ENCODE measurements around the gene CRYL1.
"Not testable (repeated sequence)": the region's sequence is repeated elsewhere in the genome, so short reads cannot be mapped to it uniquely, and the experiment has no call there.

Gene CRYL1

DNA sequence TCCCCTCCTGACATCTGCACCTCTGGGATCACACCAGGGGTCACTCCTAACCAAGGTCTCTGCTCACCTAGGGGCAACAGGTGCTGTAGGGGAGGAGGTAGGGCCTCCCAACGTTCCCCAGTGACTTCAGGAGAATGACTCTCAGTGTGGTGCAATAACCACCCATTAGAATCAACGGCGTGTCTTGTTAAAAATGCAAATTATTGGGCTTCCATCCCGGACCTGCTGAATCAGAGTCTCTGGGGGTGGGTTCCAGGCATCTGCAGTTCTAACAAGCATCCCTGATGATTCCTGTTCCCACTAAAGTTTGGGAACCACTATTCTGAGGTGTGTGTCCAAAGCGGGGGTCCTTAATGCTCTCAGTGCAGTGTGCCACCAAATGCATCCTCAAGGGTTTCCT is 84.6 kb downstream of the CRYL1 start:
- Histone ChIP-seq H3K36me3 (ENCODE audit: control insufficient read depth, insufficient read depth, low read length) (no peaks in the 10 kb centered on the region), H3K4me1 (ENCODE audit: control insufficient read depth, insufficient read depth, low read length) (peaks cover 6% of the 10 kb centered on the region), H3K9ac (ENCODE audit: low read length) (no peak overlapping the region), H3K27me3 (ENCODE audit: control insufficient read depth, insufficient read depth, low read length) (no peaks in the 10 kb centered on the region), H3K9me3 (ENCODE audit: control insufficient read depth, low read length) (no peaks in the 10 kb centered on the region), H3K4me3 (ENCODE audit: low read length) (no peak overlapping the region)

DNA sequence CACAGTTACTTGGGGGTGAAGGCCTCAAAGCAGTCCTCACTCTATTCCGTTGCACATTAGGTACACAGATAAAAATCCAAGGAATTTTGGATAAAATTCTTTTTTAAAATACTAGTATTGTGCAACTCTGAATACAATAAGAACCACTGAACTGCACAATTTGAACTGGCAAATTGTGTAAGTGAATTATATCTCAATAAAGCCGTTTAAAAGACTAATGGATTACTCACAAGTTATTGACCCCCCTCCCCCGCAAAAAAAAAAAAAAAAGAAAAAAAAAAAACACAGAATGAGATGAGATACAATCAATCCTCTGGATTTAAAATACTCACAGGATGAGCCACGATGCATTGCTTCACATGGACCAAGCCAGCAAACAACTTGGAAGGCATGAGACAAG is 86.4 kb downstream of the CRYL1 start:
- no peak overlapping the region for H3K9ac ChIP-seq (ENCODE audit: low read length)
- H3K36me3 ChIP-seq (ENCODE audit: control insufficient read depth, insufficient read depth, low read length), result no peaks in the 10 kb centered on the region
- peaks cover 6% of the 10 kb centered on the region for H3K4me1 ChIP-seq (ENCODE audit: control insufficient read depth, insufficient read depth, low read length)
- no peaks in the 10 kb centered on the region for H3K9me3 ChIP-seq (ENCODE audit: control insufficient read depth, low read length)
- no peaks in the 10 kb centered on the region for H3K27me3 ChIP-seq (ENCODE audit: control insufficient read depth, insufficient read depth, low read length)
- no peak overlapping the region for H3K4me3 ChIP-seq (ENCODE audit: low read length)

DNA sequence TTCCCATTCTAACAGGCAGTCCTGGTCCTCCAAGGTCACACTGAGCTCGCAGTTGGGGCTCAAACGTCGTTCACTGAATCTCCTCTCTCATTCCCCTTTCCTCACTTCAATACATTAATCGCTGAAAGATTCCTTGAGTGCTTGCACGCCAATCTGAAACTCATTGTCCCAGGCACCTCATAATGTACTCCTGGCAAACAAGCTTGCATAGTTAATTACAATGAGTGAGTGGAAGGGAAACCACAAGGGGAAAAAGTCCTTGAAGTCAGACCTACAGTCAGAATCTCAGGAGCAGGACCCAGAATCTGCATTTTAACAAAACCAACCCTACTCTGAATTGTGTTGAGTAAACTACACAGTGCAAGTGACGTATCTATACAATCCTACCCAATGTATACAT is 86.9 kb downstream of the CRYL1 start:
- H3K9ac ChIP-seq (ENCODE audit: low read length), result no peak overlapping the region
- H3K27me3 ChIP-seq (ENCODE audit: control insufficient read depth, insufficient read depth, low read length), result no peaks in the 10 kb centered on the region
- H3K4me3 ChIP-seq (ENCODE audit: low read length), result no peak overlapping the region
- no peaks in the 10 kb centered on the region for H3K36me3 ChIP-seq (ENCODE audit: control insufficient read depth, insufficient read depth, low read length)
- H3K9me3 ChIP-seq (ENCODE audit: control insufficient read depth, low read length), result no peaks in the 10 kb centered on the region
- peaks cover 6% of the 10 kb centered on the region for H3K4me1 ChIP-seq (ENCODE audit: control insufficient read depth, insufficient read depth, low read length)

DNA sequence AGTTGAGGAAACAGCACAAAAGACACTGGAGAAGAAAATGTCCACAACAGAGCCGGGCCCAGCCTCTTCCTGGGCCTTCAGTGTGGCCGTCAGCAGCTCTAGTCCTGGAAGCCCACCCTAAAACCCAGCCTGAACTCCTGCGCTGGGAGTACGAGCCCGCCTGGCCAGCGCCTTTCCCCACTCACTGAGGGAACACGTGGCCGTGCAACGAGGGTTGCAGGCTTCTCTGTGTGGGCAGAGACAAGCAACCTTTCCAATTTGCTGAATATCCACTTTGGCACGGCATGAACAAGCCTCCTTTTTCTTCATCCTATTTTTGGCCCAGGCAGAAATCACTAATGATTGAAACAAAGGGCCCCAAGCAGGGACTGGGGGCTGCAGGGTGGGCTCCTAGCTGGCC is 89.2 kb downstream of the CRYL1 start:
- Histone ChIP-seq H3K9me3 (ENCODE audit: control insufficient read depth, low read length) (no peaks in the 10 kb centered on the region), H3K4me1 (ENCODE audit: control insufficient read depth, insufficient read depth, low read length) (peaks cover 6% of the 10 kb centered on the region), H3K36me3 (ENCODE audit: control insufficient read depth, insufficient read depth, low read length) (no peaks in the 10 kb centered on the region), H3K9ac (ENCODE audit: low read length) (no peak overlapping the region), H3K4me3 (ENCODE audit: low read length) (no peak overlapping the region), H3K27me3 (ENCODE audit: control insufficient read depth, insufficient read depth, low read length) (no peaks in the 10 kb centered on the region)

DNA sequence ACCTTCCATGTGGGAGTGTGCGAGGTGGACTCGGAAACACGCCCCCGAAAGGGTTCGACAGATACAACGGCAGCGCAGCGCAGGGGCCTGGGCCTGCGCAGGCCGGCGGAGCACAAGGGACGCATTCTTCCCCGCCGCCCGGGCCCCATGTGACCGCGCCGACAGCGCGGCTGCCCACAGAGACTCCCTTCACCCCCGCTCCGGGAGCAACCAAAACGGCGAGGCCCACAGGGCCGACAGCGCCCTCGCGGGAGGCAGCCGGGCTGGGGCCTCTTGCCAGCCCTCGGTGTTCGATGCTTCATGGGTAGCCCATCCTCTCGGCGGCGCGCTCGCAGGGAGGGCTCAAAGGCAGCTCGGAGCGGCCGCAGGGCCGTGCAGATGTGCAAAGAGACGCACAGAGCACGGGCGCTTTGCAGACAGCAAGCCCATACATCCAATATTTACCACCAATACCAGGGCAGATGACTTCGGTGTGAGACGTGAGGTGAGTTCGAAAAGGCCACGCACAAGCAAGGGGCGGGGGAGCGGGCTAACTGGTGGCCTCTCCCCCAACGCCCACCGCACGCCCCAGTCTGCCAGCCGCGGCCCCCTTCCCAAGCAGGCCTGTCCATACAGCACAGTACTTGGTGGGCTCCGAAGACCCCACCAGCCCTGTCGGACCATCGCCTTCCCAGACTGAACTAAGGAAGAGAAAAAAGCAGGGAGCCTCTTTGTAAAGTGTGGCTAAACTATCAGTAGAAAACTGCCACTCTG is 89.9 kb downstream of the CRYL1 start:
- Histone ChIP-seq H3K9me3 (ENCODE audit: control insufficient read depth, low read length) (no peaks in the 10 kb centered on the region), H3K4me3 (ENCODE audit: low read length) (no peak overlapping the region), H3K4me1 (ENCODE audit: control insufficient read depth, insufficient read depth, low read length) (peaks cover 6% of the 10 kb centered on the region), H3K9ac (ENCODE audit: low read length) (no peak overlapping the region), H3K27me3 (ENCODE audit: control insufficient read depth, insufficient read depth, low read length) (no peaks in the 10 kb centered on the region), H3K36me3 (ENCODE audit: control insufficient read depth, insufficient read depth, low read length) (no peaks in the 10 kb centered on the region)

DNA sequence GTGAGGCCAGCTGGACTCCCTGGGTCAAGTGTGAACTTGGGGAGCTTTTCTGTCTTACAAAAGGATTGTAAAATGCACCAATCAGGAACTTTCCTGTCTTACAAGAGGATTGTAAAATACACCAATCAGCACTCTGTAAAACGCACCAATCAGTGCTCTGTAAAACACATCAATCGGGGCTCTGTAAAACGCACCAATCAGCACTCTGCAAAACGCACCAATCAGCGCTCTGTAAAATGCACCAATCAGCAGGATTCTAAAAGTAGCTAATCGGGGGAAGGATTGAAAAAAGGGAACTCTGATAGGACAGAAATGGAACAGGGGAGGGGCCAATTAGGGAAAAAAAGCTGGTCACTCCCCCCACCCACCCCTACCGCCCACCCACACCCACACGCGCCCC is 91.4 kb downstream of the CRYL1 start:
- H3K4me1 ChIP-seq (ENCODE audit: control insufficient read depth, insufficient read depth, low read length); H3K36me3 ChIP-seq (ENCODE audit: control insufficient read depth, insufficient read depth, low read length); H3K27me3 ChIP-seq (ENCODE audit: control insufficient read depth, insufficient read depth, low read length); H3K9me3 ChIP-seq (ENCODE audit: control insufficient read depth, low read length); H3K9ac ChIP-seq (ENCODE audit: low read length); H3K4me3 ChIP-seq (ENCODE audit: low read length): not testable (repeated sequence)

DNA sequence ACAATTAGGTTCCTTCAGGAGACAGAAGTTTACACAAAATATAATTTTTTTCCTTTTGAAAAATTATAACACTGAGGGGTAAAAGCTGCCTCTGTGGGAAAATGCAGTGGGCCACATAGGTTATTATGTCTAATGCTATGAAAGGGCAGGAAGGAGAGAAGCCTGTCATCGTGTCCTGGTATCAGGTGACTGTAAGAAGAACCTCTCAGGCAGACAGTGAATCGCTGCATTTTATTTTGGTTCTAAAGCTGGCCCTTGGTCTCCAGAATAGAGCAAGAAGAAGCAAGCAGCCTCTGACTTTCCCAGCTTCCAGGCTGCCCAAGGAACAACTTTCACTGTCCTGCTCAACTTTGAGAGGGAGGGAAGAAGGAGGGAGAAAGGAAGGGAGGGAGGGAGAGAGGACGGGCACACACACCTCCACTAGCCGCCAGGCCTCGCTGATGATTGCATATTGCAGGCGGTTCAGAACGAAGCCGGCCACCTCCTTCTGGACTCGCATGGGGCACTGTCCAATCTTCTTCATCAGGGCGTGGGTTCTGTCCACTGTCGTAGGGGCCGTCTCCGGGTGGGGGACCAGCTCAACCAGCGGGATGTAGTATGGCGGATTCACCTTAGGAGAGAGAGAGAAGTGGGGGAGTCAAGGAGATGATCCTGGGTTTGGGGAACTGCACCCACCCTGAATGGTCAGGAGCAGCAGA is 93.8 kb downstream of the CRYL1 start:
- Histone ChIP-seq H3K4me1 (ENCODE audit: control insufficient read depth, insufficient read depth, low read length) (no peaks in the 10 kb centered on the region), H3K4me3 (ENCODE audit: low read length) (no peak overlapping the region), H3K9ac (ENCODE audit: low read length) (no peak overlapping the region), H3K9me3 (ENCODE audit: control insufficient read depth, low read length) (no peaks in the 10 kb centered on the region), H3K36me3 (ENCODE audit: control insufficient read depth, insufficient read depth, low read length) (peaks cover 3% of the 10 kb centered on the region), H3K27me3 (ENCODE audit: control insufficient read depth, insufficient read depth, low read length) (no peaks in the 10 kb centered on the region)

DNA sequence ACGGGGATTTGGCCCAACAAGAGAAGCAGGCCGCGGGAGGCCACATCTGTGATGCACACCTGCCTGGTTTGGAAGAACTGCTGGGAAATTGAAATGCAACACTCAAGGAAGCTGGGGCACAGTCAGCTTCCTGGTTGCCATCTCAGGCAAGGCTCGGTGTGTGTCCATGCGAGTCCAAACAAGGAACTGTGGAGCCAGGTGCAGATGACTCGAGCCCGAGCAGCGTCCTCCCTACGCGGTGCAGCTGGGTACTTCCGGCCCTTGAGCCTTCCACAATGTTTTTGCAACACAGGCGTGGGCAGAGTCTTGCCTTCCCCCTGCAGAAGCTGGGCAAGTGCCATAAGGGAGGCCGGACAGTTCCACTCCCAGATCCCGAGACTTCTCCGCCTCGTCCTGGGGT is 94.6 kb downstream of the CRYL1 start:
- Histone ChIP-seq H3K4me3 (ENCODE audit: low read length) (no peak overlapping the region), H3K9ac (ENCODE audit: low read length) (no peak overlapping the region), H3K4me1 (ENCODE audit: control insufficient read depth, insufficient read depth, low read length) (no peaks in the 10 kb centered on the region), H3K36me3 (ENCODE audit: control insufficient read depth, insufficient read depth, low read length) (peaks cover 3% of the 10 kb centered on the region), H3K27me3 (ENCODE audit: control insufficient read depth, insufficient read depth, low read length) (no peaks in the 10 kb centered on the region), H3K9me3 (ENCODE audit: control insufficient read depth, low read length) (no peaks in the 10 kb centered on the region)

DNA sequence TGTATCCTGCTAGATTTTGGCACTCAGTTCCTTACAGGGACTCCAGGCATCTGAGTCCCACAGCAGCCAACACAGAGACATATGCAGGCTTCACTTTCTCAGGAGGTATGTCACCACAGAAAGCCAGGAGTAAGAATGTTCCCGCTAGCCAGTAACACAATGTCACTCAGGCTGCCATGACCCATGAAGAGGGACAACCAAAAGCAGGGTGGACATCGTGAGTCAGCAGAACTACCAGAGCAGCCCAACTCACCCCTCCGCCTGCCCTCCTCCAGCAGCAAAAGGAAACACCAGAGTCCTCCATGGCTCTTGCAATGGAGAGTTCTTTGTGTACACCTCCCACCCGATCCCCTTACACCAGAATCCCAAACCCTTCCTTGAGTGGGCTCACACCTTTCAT is 95.4 kb downstream of the CRYL1 start:
- H3K4me1 ChIP-seq (ENCODE audit: control insufficient read depth, insufficient read depth, low read length), result no peaks in the 10 kb centered on the region
- no peak overlapping the region for H3K9ac ChIP-seq (ENCODE audit: low read length)
- no peak overlapping the region for H3K4me3 ChIP-seq (ENCODE audit: low read length)
- no peaks in the 10 kb centered on the region for H3K27me3 ChIP-seq (ENCODE audit: control insufficient read depth, insufficient read depth, low read length)
- no peaks in the 10 kb centered on the region for H3K9me3 ChIP-seq (ENCODE audit: control insufficient read depth, low read length)
- H3K36me3 ChIP-seq (ENCODE audit: control insufficient read depth, insufficient read depth, low read length), result peaks cover 3% of the 10 kb centered on the region

DNA sequence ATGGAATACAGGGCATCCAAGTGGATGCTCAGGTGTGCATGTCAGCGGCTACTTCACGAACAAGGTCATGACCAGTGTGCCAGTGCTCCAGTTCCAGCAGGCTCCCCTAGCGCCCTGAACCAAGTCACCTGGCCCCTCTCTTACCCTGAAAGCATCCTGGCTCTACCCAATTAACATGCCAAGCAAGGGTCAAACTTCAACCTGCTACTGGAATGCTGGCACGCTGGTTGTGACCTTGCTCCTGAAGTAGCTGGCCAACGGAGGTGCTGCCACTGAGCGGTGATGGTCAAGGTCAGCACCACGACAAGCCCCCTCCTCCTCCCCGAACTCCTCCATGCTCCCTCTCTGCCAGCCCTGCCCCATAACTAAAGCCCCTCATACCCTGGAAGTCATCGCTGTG is 96.0 kb downstream of the CRYL1 start:
- Histone ChIP-seq H3K27me3 (ENCODE audit: control insufficient read depth, insufficient read depth, low read length) (no peaks in the 10 kb centered on the region), H3K4me3 (ENCODE audit: low read length) (no peak overlapping the region), H3K36me3 (ENCODE audit: control insufficient read depth, insufficient read depth, low read length) (peaks cover 3% of the 10 kb centered on the region), H3K4me1 (ENCODE audit: control insufficient read depth, insufficient read depth, low read length) (no peaks in the 10 kb centered on the region), H3K9ac (ENCODE audit: low read length) (no peak overlapping the region), H3K9me3 (ENCODE audit: control insufficient read depth, low read length) (no peaks in the 10 kb centered on the region)

DNA sequence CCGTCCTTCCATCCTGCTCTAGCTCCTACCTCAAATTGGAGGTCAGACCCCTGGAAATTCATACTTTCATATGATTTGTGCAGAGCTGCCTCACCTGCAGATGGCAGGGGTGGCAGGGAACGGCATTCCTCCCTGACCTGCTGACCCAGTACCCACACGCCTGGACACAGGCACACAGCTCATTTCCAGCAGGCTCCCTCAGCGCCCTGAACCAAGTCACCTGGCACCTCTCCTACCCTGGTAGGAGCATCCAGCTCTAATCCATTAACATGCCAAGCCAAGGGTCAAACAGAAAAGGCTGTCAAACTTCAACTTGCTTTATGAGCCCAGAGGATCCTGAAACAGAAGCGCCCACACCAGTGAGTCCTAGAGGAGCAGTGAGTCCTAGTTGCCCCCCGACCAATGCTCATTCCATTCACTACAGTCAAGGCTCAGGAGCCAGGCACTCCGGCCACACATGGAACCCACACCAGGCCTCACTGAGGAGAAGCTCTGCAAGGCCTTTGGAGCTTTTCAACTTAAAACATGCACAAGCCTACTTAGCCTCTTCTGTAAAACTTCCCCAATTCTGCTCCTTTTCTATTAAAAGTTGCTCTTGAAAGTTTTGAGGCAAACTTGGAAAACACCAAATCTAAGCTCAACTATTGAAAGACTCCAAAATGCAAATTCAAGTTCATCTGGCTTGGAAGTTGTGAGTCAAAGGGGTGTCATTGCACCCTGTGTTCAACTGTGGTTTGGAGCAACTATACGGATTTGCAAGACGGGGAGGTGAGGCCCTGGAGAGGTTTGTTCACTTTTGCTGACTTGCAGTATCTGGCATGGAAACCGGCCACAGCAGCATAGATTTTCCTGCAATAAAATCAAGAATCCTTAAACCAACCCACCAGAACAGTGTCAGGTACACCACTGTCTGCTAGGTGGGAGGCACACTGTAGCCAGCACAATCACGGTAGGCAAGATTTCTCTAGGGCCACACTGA is 96.7 kb downstream of the CRYL1 start:
- Histone ChIP-seq H3K9ac (ENCODE audit: low read length) (no peak overlapping the region), H3K27me3 (ENCODE audit: control insufficient read depth, insufficient read depth, low read length) (no peaks in the 10 kb centered on the region), H3K36me3 (ENCODE audit: control insufficient read depth, insufficient read depth, low read length) (peaks cover 3% of the 10 kb centered on the region), H3K4me3 (ENCODE audit: low read length) (no peak overlapping the region), H3K9me3 (ENCODE audit: control insufficient read depth, low read length) (no peaks in the 10 kb centered on the region), H3K4me1 (ENCODE audit: control insufficient read depth, insufficient read depth, low read length) (no peaks in the 10 kb centered on the region)
